ENCODE data around the gene TRPV2.
"Not testable (repeated sequence)": the region's sequence is repeated elsewhere in the genome, so short reads cannot be mapped to it uniquely, and the experiment has no call there.

The TRPV2 gene

DNA sequence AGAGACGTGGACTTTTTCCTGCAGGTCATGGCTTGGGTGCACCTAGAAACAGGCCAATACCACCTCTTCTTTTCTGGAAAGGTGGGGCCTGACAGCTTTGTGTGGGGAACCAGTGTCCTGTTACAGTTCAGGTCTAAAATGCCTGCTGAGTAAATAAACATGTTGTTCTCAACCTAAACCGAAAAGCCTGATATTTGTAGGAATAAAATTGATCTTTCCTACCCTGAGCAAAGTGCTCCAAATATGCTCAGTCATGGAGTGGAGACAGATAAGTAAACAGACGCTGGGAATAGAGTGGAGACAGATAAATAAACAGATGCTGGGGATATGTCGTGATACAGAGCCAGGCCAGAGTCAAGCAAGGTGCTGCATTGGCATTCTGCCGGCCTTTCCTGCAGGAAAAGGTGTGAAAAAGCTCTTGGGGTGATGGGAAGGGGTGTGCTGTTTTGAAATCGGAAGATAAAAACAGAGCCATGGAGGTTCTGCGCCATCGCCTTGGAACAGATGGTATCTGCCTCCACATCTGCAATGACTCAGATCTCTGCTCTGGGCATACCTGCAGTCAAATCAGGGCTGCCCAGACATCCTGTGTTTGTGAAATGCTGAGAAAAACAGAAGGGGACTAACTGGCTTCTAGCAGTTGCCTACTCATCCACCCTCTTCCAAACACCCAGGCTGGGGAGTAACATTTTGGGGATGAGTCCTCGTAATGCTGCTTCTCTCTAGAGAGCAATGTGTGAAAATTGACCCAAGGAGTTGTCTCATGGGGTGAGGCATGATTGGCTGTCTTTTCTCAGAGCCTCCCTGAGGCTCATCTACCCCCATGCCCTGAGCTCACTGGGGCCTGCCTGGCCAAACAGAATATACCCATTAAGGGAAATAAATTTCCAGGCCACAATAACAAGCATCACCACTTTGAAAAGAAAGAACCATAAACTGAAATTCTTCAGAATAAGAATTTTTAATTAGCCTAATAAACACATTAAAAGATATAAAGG is 16.8 kb upstream of the TRPV2 start:
- no peak for TF ChIP-seq CTCF (IDR thresholded peaks at IDR 0.05; ENCODE audit: low read depth, low read length)
- no peak for DNase-seq (ENCODE audit: extremely low read depth, low read depth)

DNA sequence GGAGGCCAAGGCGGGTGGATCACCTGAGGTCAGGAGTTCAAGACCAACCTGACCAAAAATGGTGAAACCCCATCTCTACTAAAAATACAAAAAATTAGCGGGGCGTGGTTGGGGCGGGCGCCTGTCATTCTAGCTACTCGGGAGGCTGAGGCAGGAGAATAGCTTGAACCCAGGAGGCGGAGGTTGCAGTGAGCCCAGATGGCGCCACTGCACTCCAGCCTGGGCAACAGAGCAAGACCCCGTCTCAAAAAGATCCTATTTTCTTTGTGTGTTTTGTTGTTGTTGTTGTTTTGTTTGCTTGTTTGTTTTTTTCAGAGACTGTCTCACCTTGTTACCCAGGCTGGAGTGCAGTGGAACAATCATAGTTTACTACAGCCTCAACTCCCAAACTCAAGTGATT is 11.5 kb upstream of the TRPV2 start:
- DNase-seq (ENCODE audit: extremely low read depth, low read depth): not testable (repeated sequence)

- no peak for TF ChIP-seq CTCF (IDR thresholded peaks at IDR 0.05; ENCODE audit: low read depth, low read length)
- no peak for DNase-seq (ENCODE audit: extremely low read depth, low read depth)
These were observed 8.4 kb upstream of the TRPV2 start for GRCh38 chr17:16406742-16407674.

- DNase-seq (ENCODE audit: extremely low read depth, low read depth): no peak
- no peak for TF ChIP-seq CTCF (IDR thresholded peaks at IDR 0.05; ENCODE audit: low read depth, low read length)
These were observed 7.3 kb upstream of the TRPV2 start for GRCh38 chr17:16407911-16408588.

GRCh38 chr17:16417399-16417798 is 2.0 kb downstream of the TRPV2 start:
- DNase-seq (ENCODE audit: extremely low read depth, low read depth): no peak
- TF ChIP-seq CTCF (IDR thresholded peaks at IDR 0.05; ENCODE audit: low read depth, low read length): no peak

DNA sequence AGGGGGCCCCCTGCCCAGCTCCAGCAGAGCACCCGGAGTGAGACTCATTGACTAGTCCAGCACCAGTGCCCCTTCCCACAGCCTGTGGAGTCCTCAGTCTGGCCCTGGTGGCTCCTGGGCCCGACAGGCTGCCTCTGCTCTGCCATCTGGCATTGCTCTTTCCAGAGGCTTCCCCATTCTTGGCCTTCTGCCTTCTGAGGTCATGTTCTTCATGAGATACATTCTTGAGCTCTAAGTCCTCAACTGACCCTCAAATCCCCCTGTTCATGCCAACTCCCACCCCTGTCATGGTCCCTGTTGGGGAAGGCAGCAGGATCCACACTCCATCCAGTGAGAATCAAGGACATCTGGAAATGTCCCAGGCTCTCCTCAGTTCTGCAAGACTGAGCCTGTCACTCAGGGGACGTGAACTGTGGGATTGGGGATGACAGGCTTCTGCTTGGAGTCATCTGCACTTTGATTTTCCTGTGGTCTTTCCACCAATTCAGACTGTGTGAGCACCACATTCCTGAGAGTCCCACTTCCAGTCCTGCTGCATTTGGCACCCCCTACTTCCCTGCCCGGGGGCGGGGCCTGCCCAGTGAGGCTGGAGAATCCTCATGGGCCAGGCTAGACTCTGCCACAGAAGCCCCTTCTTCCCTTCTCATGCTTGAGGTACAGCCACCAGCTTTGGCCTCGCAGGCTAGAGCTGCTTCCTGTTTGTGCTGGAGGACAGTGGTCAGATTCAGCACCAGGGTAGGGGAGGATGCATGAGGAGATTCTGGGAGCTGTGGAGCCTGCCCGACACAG is 2.7 kb downstream of the TRPV2 start:
- no peak for TF ChIP-seq CTCF (IDR thresholded peaks at IDR 0.05; ENCODE audit: low read depth, low read length)
- no peak for DNase-seq (ENCODE audit: extremely low read depth, low read depth)

DNA sequence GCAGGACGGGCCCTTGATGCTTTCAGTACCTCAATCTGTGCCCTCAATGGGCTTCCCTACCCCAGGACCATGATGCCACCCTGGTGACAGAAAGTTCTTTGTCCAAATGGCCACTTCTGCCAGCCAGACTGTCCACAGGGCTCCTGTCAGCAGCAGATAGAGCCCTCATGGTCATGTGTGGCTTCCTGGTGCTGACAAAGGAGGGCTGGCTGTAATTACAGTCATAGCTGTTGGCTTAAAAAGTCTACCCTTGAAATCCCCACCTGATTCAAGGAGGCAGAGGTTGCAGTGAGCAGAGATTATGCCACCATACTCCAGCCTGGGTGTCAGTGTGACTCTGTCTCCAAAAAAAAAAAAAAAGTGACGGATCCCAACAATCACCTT is 3.3 kb downstream of the TRPV2 start:
- no peak for DNase-seq (ENCODE audit: extremely low read depth, low read depth)
- TF ChIP-seq CTCF (IDR thresholded peaks at IDR 0.05; ENCODE audit: low read depth, low read length): no peak
